ENCODE measurements around the gene HDAC9. TPM values are rescaled to one million over a fixed set of nuclear protein-coding genes. Genes with fewer than 3 reads are reported as not detected.

Gene HDAC9
- total and polyA plus RNA-seq, 8 donors = 1.3 to 12.3 (median 3.5) TPM

DNA sequence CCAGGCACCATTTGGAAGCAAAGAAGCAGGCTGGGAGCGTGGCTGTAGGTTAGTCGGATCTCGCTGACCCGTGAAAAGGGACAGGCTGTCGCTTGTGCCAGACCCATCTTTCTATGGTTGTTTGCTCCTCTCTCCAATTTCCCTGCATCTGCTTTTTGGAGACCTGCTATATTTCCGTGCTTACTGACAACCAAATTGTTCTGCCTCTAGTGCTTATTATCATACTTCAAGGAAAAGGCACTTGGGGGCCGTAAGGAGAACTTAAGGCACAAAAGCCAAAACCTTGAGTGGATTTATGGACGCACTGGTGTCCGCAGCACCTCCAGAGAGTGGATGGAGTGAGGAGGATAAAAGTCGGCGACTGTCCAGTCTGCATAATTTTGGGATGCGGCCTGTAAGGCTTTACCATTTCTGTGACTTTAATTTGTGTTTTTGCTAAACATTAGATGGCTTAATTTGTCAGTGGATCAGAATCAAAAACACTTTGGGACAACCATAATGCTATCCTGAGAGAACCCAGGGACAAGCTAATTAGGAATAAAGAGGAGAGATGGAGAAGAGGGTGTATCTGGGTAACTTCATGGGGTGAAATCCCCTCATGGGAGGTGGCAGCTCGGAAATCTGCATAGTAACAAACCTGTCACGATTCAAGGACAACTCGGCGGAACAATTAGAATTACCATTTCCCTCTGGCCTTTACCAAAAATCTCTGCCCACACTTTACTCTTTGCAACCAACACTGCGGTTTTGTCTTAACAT lies 206.7 kb downstream of the HDAC9 start:
- H3K9me3 ChIP-seq = no peaks in the 10 kb centered on the region
- 68 to 82% methylated on average over 17 of the region's 17 CpGs for WGBS, 2 donors
- no peak for FAIRE-seq

DNA sequence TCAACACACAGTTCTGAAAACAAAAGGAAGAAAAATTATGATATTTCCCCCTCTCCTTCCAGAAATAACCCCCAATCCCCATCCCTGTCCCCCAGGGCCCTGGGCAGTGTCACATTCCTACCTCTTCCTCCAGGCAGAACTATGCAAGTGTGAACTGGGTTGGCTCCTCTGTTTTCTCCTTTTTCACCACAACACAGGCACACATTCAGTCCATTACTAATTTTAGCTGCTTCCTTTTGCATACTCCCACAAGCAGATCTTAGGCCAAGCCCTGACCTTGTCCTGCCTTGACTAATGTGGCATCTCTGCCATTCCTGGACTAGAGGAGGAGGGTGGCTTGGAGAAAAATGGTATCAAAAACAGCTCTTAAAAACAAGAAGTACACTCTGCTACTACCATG lies 208.1 kb downstream of the HDAC9 start:
- Histone ChIP-seq H3K27me3 (no peaks in the 10 kb centered on the region), H3K4me3 (no peak overlapping the region), H3K36me3 (no peaks in the 10 kb centered on the region), H3K9me3 (no peaks in the 10 kb centered on the region), H3K27ac (no peak overlapping the region), H3K4me1 (no peaks in the 10 kb centered on the region)
- TF ChIP-seq, protein P1, sequence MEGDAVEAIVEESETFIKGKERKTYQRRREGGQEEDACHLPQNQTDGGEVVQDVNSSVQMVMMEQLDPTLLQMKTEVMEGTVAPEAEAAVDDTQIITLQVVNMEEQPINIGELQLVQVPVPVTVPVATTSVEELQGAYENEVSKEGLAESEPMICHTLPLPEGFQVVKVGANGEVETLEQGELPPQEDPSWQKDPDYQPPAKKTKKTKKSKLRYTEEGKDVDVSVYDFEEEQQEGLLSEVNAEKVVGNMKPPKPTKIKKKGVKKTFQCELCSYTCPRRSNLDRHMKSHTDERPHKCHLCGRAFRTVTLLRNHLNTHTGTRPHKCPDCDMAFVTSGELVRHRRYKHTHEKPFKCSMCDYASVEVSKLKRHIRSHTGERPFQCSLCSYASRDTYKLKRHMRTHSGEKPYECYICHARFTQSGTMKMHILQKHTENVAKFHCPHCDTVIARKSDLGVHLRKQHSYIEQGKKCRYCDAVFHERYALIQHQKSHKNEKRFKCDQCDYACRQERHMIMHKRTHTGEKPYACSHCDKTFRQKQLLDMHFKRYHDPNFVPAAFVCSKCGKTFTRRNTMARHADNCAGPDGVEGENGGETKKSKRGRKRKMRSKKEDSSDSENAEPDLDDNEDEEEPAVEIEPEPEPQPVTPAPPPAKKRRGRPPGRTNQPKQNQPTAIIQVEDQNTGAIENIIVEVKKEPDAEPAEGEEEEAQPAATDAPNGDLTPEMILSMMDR (IDR thresholded peaks at IDR 0.05) = no peak
- no peak for FAIRE-seq
- no peak for DNase-seq
- intact Hi-C loops (cut with DNase I) = no loop called here
- no peak for ATAC-seq

More for the DNA sequence above, 206.7 kb downstream of the HDAC9 start:
- no peaks in the 10 kb centered on the region for H3K36me3 ChIP-seq
- no peaks in the 10 kb centered on the region for H3K4me1 ChIP-seq
- H3K4me3 ChIP-seq = no peak overlapping the region
- intact Hi-C loops (cut with DNase I) = no loop called here
- ATAC-seq (no peak), DNase-seq (no peak)
- H3K27me3 ChIP-seq = no peaks in the 10 kb centered on the region
- no peak overlapping the region for H3K27ac ChIP-seq
- TF ChIP-seq, protein P1 (IDR thresholded peaks at IDR 0.05) = no peak

DNA sequence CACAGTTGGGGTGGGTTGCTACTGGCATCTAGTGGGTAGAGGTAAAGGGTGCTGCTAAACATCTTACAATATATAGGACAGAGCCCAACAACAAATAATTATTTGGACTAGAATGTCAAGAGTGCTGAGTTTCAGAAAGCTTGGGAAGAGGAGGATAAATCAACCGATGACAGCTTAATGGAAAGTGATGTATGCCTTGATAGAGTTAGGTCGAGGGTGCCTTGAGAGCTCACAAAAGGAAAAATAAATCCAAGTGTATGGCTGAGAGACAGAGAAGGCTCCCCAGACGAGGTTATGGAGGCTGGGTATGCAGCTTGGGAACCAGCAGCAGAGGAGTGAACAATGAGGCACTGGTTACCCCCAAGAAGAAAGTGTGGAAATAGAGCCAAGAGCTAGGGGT lies 211.1 kb downstream of the HDAC9 start:
- TF ChIP-seq, protein P1 (IDR thresholded peaks at IDR 0.05) = no peak
- intact Hi-C loops (cut with DNase I) = no loop called here
- Histone ChIP-seq H3K27ac (no peak overlapping the region), H3K36me3 (no peaks in the 10 kb centered on the region), H3K4me3 (no peak overlapping the region), H3K27me3 (no peaks in the 10 kb centered on the region), H3K9me3 (no peaks in the 10 kb centered on the region), H3K4me1 (no peaks in the 10 kb centered on the region)
- DNase-seq (no peak), FAIRE-seq (no peak), ATAC-seq (no peak)
- 35 to 43% methylated on average over 3 of the region's 3 CpGs for WGBS, 2 donors

DNA sequence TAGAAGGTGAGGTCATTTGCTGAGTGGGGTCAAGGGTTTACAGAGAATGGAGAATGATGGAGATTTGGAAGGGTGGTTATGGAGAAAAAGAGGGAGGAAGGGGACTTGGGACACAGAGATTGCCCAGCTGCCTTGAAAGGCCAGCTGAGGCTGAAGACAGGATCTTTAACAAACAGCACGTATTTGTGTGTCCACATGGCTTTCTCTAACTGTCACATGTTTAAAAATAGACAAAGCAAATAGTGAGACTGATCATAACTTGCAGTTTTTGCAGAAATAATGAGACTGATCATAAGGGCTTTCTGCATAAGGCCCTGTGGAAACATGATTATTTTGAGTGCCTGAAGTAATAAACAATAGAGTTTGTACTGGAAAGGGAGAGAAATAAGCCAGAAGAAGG lies 212.7 kb downstream of the HDAC9 start:
- Histone ChIP-seq H3K4me3 (no peak overlapping the region), H3K27me3 (no peaks in the 10 kb centered on the region), H3K36me3 (no peaks in the 10 kb centered on the region), H3K27ac (no peak overlapping the region), H3K4me1 (no peaks in the 10 kb centered on the region), H3K9me3 (no peaks in the 10 kb centered on the region)
- no peak for ATAC-seq
- 33 to 60% methylated on average over 1 of the region's 1 CpG for WGBS, 2 donors
- intact Hi-C loops (cut with DNase I) = no loop called here
- TF ChIP-seq, protein P1 (IDR thresholded peaks at IDR 0.05) = no peak
- no peak for DNase-seq
- no peak for FAIRE-seq

DNA sequence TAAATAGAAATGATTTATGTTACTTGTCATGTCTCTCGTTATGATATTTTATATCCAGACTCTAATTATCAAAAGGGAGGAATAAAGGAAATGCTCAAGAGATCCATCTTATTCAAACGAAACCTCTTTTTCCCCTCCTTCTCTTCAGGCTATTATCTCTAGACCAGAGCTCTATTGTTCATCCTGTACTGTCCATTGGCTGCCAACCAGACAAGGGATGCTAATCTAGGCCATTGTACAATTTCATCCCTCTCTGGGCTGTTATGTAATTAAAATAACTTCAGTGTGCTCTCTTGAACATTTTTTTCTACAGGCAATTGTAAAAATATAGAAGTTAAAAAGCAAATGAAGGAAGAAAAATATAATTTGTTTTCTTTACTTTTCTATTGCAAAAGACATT lies 220.4 kb downstream of the HDAC9 start:
- FAIRE-seq (no peak), ATAC-seq (no peak), DNase-seq (no peak)
- Histone ChIP-seq H3K27me3 (no peaks in the 10 kb centered on the region), H3K27ac (no peak overlapping the region), H3K4me3 (no peak overlapping the region), H3K9me3 (no peaks in the 10 kb centered on the region), H3K36me3 (no peaks in the 10 kb centered on the region), H3K4me1 (no peaks in the 10 kb centered on the region)
- WGBS, 2 donors = 49 to 68% methylated on average over 2 of the region's 2 CpGs
- TF ChIP-seq, protein P1 (IDR thresholded peaks at IDR 0.05) = no peak
- intact Hi-C loops (cut with DNase I) = no loop called here

All from pancreas (tissue), 10 donors.